Body of pancreas (tissue), 4 donors: ENCODE measurements around the gene SLC22A23.

Source experiments
- CTCF ChIP-seq, 7 experiments: fragments of 450-650 bp in 4 of 7; fragments of 200-600 bp in 3 of 7; sonication (generic) in 3 of 7; IDR thresholded peaks; one replicate each; pipeline ENCODE4 v1.5.1; 2016 to 2019; ENCODE audit warnings: antibody characterized with exemption in 7 of 7
- POLR2A ChIP-seq, 3 donors: fragments of 450-650 bp; IDR thresholded peaks; one replicate each; pipeline ENCODE4 v1.6.1; 2016; ENCODE audit warnings: antibody characterized with exemption in 3 of 3, mild to moderate bottlenecking in 2 of 3

GRCh38 chr6:3230900-3231246 lies 226.0 kb downstream of the SLC22A23 start:
- no peak for TF ChIP-seq CTCF (IDR thresholded peaks at IDR 0.05)
- no peak for TF ChIP-seq POLR2A (IDR thresholded peaks at IDR 0.05)
